Measurements from ENCODE around the gene ACSF3.
A peak's percentile ranks its signal among the peaks of the same experiment; 100 is the strongest.

Gene ACSF3

GRCh38 chr16:89114159-89114981 is 20.7 kb downstream of the ACSF3 start:
- DNase-seq, result no peak

GRCh38 chr16:89115216-89115861 is 21.7 kb downstream of the ACSF3 start:
- peak; percentile 96 for DNase-seq

GRCh38 chr16:89116341-89117226 is 22.9 kb downstream of the ACSF3 start:
- DNase-seq, result no peak

DNA sequence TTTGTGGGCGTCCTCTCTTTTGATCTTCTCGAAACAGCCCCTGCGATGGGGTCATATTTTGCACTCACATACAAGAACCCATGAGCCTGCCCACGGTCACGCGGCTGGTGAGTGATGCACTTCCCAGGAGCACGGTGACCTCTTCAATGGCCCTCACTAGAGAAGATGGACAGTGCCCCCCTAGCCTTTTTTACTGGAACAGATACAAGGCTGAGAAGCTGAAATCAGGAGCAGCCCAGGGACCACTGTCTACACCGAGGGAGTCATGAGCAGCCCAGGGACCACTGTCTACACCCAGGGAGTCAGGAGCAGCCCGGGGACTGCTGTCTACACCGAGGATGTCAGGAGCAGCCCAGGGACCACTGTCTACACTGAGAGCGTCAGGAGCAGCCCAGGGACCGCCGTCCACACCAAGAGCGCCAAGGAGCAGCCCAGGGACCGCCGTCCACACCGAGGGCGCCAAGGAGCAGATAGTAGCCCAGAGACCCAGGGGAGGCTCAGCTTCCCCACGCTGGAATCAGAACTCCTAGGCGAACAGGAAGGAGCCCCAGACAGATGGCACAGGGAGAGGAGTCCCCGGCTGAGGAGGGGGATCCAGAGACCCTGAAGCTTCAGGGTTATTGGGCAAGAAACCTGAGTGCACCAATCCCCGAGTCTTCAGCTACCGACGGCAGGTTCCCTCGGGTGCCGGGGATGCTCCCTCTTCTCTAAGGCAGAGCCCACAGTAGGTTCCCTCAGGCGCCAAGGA is 23.7 kb downstream of the ACSF3 start:
- DNase-seq, result no peak

GRCh38 chr16:89117975-89118289 is 24.3 kb downstream of the ACSF3 start:
- DNase-seq, result no peak

DNA sequence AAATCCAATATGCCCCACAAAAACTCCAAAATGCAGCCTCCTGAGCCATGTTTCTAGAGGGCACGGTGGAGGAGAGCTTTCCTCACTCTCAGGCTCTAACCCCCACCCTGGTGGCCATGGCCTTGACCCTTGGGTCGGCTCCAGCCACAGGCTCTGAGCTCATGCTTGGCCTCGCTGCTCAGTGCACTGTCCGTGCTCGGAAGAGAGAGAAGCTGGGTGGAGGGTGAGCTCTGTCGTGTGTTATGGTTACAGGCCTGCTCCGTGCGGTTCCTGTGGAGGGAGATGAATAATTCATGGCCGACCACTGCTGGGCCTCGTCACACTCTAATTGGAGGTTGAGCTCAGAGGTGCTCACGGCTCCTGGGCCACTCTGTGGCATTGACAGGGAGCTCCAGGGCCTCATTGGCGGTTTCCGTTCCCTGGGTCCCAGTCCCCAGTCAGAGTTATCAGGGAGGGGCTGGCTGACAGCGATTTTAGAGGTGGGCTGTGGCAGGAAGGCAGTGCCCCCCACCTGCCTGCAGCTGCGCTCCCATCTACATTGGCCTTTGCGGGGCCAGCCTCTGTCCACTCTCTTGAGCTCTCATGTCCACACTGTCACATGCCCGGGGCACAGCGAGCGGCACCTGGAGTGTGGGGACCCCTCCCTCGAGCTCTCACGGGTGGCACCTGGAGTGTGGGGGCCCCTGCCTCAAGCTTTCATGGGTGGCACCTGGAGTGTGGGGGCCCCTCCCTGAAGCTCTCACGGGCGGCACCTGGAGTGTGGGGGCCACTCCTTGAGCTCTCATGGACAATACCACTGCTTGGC is 24.9 kb downstream of the ACSF3 start:
- no peak for DNase-seq

GRCh38 chr16:89119166-89119621 is 25.5 kb downstream of the ACSF3 start:
- DNase-seq, result peak; percentile 46

DNA sequence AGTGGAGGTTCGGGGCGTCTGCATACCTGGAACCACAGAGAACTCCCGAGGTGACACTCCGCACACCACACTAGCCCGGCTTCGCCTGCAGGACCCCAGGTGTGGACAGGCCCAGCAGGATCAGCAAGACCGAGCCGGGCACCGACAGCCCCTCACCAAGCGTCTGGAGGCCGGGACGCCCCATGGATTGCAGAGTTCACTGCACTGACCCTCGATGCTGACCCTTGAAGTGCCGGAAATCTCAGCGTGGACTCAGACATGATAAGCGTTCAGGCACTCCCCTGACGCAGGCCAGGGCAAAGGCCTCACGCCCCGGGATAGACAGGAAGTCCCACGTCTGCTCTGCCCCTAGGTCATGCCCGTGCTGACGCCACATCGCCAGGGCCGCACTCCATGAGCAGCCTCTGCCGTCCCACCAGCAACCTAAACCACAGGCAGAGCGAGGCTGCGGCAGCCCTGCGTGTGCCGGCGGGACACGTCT is 26.0 kb downstream of the ACSF3 start:
- no peak for DNase-seq

- no peak for DNase-seq
Observed at GRCh38 chr16:89120281-89120680, 26.6 kb downstream of the ACSF3 start.

- DNase-seq, result no peak
Observed at GRCh38 chr16:89120921-89121351, 27.3 kb downstream of the ACSF3 start.

GRCh38 chr16:89121691-89122321 is 28.2 kb downstream of the ACSF3 start:
- no peak for DNase-seq

DNA sequence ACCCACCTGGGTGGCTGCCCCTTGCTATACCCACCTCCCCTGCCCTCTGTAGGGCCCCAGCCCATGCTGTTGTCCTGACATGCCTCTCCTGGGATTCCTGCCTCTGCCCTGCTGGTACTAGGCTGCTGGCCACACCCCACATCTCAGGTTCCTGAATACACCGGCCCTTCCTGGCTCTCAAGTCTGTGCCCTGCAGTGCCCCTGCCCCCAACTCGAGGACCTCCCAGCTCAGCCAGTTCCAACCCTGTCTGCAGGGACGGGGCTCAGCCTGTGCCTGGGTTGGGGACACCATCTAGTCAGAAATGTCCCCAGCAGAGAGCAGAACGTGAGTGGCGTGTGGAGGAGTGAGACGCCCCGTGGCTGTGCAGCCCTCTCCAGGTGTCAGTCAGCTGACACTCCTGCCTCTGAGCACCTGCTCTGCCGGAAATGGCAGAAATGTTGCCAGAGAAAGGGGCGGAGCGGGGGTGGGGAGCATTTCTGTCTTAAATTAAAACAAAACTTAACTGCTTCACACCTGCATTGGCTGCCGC is 28.7 kb downstream of the ACSF3 start:
- no peak for DNase-seq

DNA sequence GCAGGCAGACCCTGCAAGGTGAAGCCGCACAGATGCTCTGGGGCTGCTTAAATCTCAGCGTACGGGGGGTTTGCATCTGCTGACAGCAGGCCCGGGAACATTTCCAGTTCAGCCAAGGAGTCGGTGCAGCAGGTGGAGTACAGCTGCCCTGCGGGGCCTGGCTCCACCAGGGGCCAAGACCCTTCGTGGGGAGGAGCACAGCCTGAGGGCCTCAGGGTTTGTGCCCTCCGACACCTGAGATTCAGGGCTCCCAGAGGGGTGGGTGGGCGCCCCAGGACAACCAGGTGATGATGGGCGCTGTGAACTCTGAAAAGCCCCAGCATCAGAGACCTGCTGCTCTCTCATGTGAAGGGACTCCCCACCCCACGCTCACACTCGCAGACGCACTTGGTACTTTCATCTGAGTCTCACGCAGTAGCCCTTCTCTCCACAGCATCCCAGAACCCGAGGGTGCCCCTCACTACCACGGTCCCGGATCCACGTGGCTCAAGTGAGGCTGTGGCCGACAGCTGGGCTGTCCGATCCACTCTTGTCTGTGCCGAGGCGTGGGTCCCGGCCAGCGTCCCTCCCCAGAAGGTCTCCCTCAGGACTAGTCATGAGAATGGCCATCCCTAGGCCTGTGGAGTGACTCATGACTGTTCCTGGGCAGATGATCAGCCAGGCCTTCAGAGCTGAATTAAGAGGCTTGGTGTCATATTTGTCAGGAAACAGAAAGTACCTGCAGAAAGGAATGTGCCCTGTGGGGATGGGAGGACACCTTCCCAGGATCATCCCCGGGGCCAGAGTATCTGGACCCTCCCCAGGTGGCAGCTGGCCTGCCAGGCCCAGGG is 29.6 kb downstream of the ACSF3 start:
- DNase-seq, result no peak

DNA sequence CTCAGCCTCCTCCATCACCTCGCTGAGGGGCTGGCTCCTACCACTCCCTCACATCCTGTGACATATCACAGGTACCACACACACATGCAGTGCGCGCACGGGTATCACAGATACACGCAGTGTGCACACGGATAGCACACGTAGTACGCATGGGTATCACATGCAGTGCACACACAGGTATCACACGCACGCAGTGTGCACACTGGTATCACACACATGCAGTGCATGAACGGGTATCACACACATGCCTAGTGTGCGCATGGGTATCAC is 30.1 kb downstream of the ACSF3 start:
- no peak for DNase-seq

DNA sequence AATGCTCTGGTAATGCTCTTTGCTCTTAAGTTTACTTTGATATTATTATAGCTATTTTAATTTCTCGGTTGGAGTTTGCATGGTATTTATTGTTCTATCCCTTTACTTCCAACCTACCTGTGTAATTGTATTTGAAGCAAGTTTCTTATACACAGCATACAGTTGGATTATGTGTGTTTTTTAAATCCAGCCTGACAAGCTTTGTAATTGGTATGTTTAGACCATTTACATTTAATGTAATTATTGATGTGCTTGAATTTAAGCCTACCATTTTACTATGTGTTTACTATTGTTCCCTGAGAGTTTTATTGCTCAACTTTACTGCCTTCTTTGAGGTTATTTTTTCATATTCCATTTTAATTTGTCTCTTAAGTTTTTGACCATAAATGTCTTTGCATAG is 35.7 kb downstream of the ACSF3 start:
- no peak for DNase-seq

GRCh38 chr16:89130448-89130847 is 36.8 kb downstream of the ACSF3 start:
- no peak for DNase-seq

DNA sequence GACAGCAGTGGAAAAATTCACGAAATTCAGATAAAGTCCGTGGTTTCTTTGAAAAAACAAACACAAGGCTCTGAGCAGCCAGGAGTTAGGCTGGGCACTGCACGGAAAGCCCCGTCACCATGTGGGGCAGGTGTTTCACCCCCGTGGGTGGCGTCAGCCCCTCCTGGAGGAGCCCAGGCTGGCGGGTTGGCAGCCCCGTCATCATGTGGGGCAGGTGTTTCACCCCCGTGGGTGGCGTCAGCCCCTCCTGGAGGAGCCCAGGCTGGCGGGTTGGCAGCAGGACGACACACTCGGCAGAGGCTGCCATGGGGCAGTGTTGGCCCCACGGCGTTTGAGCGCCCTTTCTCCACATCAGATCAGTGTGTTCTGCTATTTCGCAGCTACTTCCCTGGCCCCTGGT is 38.1 kb downstream of the ACSF3 start:
- no peak for DNase-seq

GRCh38 chr16:89132194-89133005 is 38.7 kb downstream of the ACSF3 start:
- DNase-seq, result no peak

DNA sequence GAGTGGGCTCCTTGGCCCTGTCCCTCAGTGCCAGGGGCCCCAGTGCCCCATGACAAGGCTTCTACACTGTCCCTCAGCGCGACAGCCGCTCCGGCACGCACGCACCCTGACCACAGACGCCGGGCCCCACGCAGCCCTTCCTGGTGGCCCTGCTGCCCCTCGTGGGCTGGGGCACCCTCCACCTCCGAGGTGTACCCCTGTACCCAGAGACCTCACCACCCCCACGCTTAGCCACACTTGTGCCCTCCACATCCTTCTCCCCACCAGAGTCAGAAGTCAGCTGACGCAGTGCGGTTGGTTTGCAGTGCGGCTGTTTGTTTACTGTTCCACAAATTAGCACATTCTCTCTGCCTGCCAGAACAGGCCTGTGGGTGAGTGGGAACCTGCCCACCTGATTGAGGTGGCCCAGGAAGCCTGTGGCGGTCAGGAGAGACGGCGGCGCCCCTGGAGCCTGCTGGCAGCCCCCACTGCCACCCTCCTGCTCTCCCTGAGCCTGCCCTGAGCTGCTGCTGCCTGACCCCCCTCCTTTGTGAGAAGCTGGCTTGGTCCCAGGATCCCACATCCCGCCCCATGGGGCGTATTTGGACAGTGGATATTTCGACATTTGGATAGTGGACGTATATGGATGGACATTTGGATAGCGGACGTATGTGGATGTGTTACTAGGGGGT is 39.9 kb downstream of the ACSF3 start:
- no peak for DNase-seq
